Stimulated activated CD4-positive, alpha-beta T cell treated with anti-CD3 and anti-CD28 coated beads, Interleukin-4, amount 100 ng/mL, for 24 hours (primary cell): ENCODE measurements around the gene RARS1.

Experiments
- DNase-seq: peaks from one replicate; pipeline ENCODE4 v3.0.0-alpha.2; 2020

RARS1 gene

GRCh38 chr5:168562279-168562678, 76.0 kb downstream of the RARS1 start:
- no peak for DNase-seq

DNA sequence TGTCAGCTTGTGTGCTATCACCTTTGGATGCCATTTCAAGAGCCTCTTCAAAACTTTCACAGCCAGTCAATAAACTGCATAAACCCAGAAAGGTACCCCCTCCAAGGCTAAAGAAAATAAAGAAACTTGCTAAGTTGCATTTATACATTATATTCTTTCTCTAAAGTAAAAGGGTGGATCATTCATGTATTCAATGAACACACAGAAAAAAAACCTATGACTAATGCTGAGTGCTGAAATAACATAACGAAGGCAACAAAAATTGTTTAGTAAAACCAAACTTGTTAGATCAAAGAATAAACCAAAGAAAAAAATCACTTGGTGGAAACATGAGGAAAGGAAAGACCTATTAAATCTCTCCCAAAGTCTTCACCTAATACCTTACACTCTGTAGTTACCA, 77.7 kb downstream of the RARS1 start:
- DNase-seq = no peak

- no peak for DNase-seq
These were observed 82.5 kb downstream of the RARS1 start for GRCh38 chr5:168568738-168569137.
